AG04450 (cell line): ENCODE results near the gene NT5M. TPM values are rescaled to one million over a fixed set of nuclear protein-coding genes. Genes with fewer than 3 reads are reported as not detected.
A peak's percentile ranks its signal among the peaks of the same experiment; 100 is the strongest.
"Not testable (repeated sequence)": the region's sequence is repeated elsewhere in the genome, so short reads cannot be mapped to it uniquely, and the experiment has no call there.

ENCODE experiments used
- CTCF ChIA-PET: fragments of 300-600, 350-600 bp; formaldehyde crosslinking; extraction: SDS; loops from one replicate; lab custom pipeline; 2022; ENCODE audit warnings: antibody characterized with exemption, inconsistent platforms; lab: Charles Lee
- POLR2A ChIA-PET: fragments of 350-600 bp; formaldehyde crosslinking; extraction: SDS; loops from one replicate; lab custom pipeline; 2021; ENCODE audit warnings: antibody characterized with exemption, inconsistent platforms; lab: Yijun Ruan, JAX
- DNase-seq: peaks from one replicate; pipeline ENCODE4 v3.0.0-alpha.2; 2011; ENCODE audit warnings: low read depth, low spot score
- H3K27ac ChIP-seq: one replicate; pipeline ENCODE4 v1.5.1; 2012; ENCODE audit warnings: low read depth, low read length, control low read depth
- H3K27me3 ChIP-seq: one replicate; pipeline ENCODE4 v1.6.0; 2012; ENCODE audit warnings: low read length; ENCODE audit not compliant: control insufficient read depth, insufficient read depth
- H3K4me3 ChIP-seq: 2 replicates; pipeline ENCODE4 v1.5.1; 2011; ENCODE audit warnings: mild to moderate bottlenecking, low read depth, low read length, control low read depth
- H3K9me3 ChIP-seq: 2 replicates; pipeline ENCODE4 v1.5.1; 2012; ENCODE audit warnings: low read length; ENCODE audit not compliant: control insufficient read depth, insufficient read depth
- CTCF ChIP-seq: IDR thresholded peaks from 2 replicates; pipeline ENCODE4 v1.5.1; 2011; ENCODE audit warnings: low read depth, low read length, control low read depth, inconsistent platforms
- polyA plus RNA-seq: library from polyadenylated mRNA; depleted of rRNA; stranded (reverse); fragments of >200 nt; gene quantifications from 2 replicates; pipeline ENCODE4 v1.2.3, GENCODE V29; 2011

Gene NT5M
- polyA plus RNA-seq, 1 experiment = 0.36 TPM

- no peaks in the 10 kb centered on the region for H3K27me3 ChIP-seq
- ChIA-PET CTCF (interaction anchor here (0.6 kb wide), 1 partner anchor 232 kb away, joined by 4 read pairs; no protein-coding TSS in a partner anchor), POLR2A (no interaction called here)
- no peak overlapping the region for H3K27ac ChIP-seq
- no peaks in the 10 kb centered on the region for H3K9me3 ChIP-seq
- no peak for DNase-seq
- no peak for TF ChIP-seq CTCF
- H3K4me3 ChIP-seq = peak overlapping the region; percentile 25; the same call in 1 of the 2 replicates
These were observed 2.3 kb upstream of the NT5M start for GRCh38 chr17:17300624-17301568.

- H3K9me3 ChIP-seq, POLR2A ChIA-PET, H3K4me3 ChIP-seq, CTCF ChIA-PET, H3K27ac ChIP-seq, H3K27me3 ChIP-seq, DNase-seq: not testable (repeated sequence)
These were observed 1.5 kb upstream of the NT5M start for GRCh38 chr17:17301659-17302058.

- DNase-seq = no peak
- H3K9me3 ChIP-seq = no peaks in the 10 kb centered on the region
- H3K27me3 ChIP-seq = no peaks in the 10 kb centered on the region
- POLR2A ChIA-PET = no interaction called here
- no peak overlapping the region for H3K27ac ChIP-seq
- peak overlapping the region; percentile 62 for H3K4me3 ChIP-seq
- CTCF ChIA-PET = interaction anchor here (1.3 kb wide), 1 partner anchor 51 kb away, joined by 4 read pairs; no protein-coding TSS in a partner anchor
- no peak for TF ChIP-seq CTCF
These were observed 796 bp downstream of the NT5M start for GRCh38 chr17:17303847-17304490.

- ChIA-PET POLR2A (no interaction called here), CTCF (interaction anchor here (1.3 kb wide), 1 partner anchor 50 kb away, joined by 4 read pairs; no protein-coding TSS in a partner anchor)
- no peak for DNase-seq
- no peak for TF ChIP-seq CTCF
- no peak overlapping the region for H3K27ac ChIP-seq
- no peaks in the 10 kb centered on the region for H3K27me3 ChIP-seq
- no peak overlapping the region for H3K4me3 ChIP-seq
- no peaks in the 10 kb centered on the region for H3K9me3 ChIP-seq
These were observed 1.4 kb downstream of the NT5M start for GRCh38 chr17:17304521-17304985.

- H3K27me3 ChIP-seq = no peaks in the 10 kb centered on the region
- ChIA-PET POLR2A (no interaction called here), CTCF (interaction anchor here (1.1 kb wide), 1 partner anchor 10 kb away, joined by 3 read pairs; no protein-coding TSS in a partner anchor)
- TF ChIP-seq CTCF = no peak
- no peaks in the 10 kb centered on the region for H3K9me3 ChIP-seq
- no peak overlapping the region for H3K27ac ChIP-seq
- no peak for DNase-seq
- no peak overlapping the region for H3K4me3 ChIP-seq
These were observed 2.2 kb downstream of the NT5M start for GRCh38 chr17:17305281-17305801.
